ENCODE results near the gene YTHDC1. TPM values are rescaled to one million over a fixed set of nuclear protein-coding genes. Genes with fewer than 3 reads are reported as not detected.

YTHDC1 gene
- total RNA-seq, 1 donor from 2014 or later = 46.1 TPM

DNA sequence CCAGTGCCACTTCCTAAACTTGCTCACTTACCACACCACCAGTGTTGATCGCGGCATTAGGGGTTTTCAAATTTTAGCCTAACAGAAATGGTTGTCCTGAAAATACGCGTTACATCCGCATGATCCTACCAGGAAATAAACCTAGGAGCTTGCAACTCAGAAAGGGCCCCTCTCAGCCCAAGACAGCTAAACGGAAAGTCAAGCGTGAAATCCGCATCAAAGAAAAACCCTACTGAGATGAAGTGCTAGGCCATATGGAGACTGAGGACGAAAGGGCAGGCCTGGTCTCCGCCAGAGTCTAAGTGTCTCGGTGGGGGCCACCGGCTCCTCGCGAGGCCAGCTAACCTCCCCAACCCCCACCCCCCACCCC lies 626 bp downstream of the YTHDC1 start:
- Histone ChIP-seq H3K36me3 (ENCODE audit: control insufficient read depth, insufficient read depth, low read length) (no peaks in the 10 kb centered on the region), H3K27me3 (ENCODE audit: control insufficient read depth, insufficient read depth, low read length) (no peaks in the 10 kb centered on the region), H3K4me3 (ENCODE audit: low read depth, low read length) (peak overlapping the region; percentile 79)
- TF ChIP-seq, protein P1, sequence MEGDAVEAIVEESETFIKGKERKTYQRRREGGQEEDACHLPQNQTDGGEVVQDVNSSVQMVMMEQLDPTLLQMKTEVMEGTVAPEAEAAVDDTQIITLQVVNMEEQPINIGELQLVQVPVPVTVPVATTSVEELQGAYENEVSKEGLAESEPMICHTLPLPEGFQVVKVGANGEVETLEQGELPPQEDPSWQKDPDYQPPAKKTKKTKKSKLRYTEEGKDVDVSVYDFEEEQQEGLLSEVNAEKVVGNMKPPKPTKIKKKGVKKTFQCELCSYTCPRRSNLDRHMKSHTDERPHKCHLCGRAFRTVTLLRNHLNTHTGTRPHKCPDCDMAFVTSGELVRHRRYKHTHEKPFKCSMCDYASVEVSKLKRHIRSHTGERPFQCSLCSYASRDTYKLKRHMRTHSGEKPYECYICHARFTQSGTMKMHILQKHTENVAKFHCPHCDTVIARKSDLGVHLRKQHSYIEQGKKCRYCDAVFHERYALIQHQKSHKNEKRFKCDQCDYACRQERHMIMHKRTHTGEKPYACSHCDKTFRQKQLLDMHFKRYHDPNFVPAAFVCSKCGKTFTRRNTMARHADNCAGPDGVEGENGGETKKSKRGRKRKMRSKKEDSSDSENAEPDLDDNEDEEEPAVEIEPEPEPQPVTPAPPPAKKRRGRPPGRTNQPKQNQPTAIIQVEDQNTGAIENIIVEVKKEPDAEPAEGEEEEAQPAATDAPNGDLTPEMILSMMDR (IDR thresholded peaks at IDR 0.05; ENCODE audit: insufficient read depth, low read length, poor library complexity, severe bottlenecking) = no peak
- DNase-seq (ENCODE audit: low read depth) = no peak

DNA sequence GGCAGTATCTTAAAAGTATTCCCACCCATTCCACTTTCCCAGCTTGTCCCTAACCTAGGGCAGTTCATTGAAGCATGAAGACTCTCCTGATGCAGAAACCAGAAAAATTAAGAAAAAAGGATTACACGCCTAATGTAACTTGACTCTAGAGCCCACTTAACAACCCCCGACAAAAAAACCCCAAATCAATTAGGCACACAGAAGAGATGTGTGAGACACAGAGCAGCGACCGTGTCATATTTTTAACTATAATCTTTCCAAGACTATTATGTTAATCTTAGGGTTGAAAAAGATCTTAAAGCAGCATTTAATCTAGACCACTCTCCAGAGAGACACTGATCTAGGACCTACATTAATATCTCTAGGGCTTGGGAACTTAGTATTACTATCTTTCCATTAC lies 1.3 kb downstream of the YTHDC1 start:
- no peaks in the 10 kb centered on the region for H3K36me3 ChIP-seq (ENCODE audit: control insufficient read depth, insufficient read depth, low read length)
- H3K4me3 ChIP-seq (ENCODE audit: low read depth, low read length) = peak overlapping the region; percentile 79
- TF ChIP-seq, protein P1 (IDR thresholded peaks at IDR 0.05; ENCODE audit: insufficient read depth, low read length, poor library complexity, severe bottlenecking) = no peak
- no peak for DNase-seq (ENCODE audit: low read depth)
- H3K27me3 ChIP-seq (ENCODE audit: control insufficient read depth, insufficient read depth, low read length) = no peaks in the 10 kb centered on the region

DNA sequence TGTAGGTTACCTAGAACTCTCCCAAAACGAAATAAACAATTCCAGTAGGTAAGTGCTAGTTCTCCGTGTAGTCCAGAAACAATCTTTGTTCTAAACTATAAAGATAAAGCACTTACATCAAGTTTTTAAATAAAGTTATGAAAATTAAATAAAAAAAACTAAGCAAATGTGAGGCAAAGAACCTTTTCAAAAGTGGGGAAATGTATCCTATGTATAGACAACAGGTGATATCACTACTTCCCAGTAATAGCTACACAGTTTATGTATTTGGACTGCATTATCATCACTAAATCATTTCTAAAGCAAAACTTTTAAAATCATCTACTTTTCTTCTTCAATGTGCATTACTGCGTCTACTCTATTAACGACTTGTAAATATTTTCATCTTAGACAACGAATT lies 2.0 kb downstream of the YTHDC1 start:
- no peaks in the 10 kb centered on the region for H3K27me3 ChIP-seq (ENCODE audit: control insufficient read depth, insufficient read depth, low read length)
- no peaks in the 10 kb centered on the region for H3K36me3 ChIP-seq (ENCODE audit: control insufficient read depth, insufficient read depth, low read length)
- peak overlapping the region; percentile 79 for H3K4me3 ChIP-seq (ENCODE audit: low read depth, low read length)
- no peak for DNase-seq (ENCODE audit: low read depth)
- TF ChIP-seq, protein P1 (IDR thresholded peaks at IDR 0.05; ENCODE audit: insufficient read depth, low read length, poor library complexity, severe bottlenecking) = no peak

DNA sequence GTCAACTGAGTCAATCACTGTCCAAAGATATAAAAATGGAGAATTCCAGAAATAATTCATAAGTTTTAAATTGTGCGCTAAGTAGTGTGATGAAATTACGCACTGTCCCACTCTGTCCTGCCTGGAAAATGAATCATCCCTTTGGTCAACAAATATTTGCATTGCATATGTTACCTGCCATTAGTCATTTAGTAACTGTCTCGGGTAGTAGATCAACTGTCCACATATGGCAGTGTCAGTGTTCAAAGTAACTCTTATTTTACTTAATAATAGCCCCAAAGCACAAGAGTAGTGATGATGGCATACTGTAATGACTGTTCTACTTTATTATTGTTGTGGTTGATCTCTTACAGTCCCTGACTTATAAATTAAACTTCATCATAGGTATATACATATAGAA lies 3.4 kb downstream of the YTHDC1 start:
- Histone ChIP-seq H3K27me3 (ENCODE audit: control insufficient read depth, insufficient read depth, low read length) (no peaks in the 10 kb centered on the region), H3K36me3 (ENCODE audit: control insufficient read depth, insufficient read depth, low read length) (no peaks in the 10 kb centered on the region), H3K4me3 (ENCODE audit: low read depth, low read length) (no peak overlapping the region)
- TF ChIP-seq, protein P1 (IDR thresholded peaks at IDR 0.05; ENCODE audit: insufficient read depth, low read length, poor library complexity, severe bottlenecking) = no peak
- no peak for DNase-seq (ENCODE audit: low read depth)

DNA sequence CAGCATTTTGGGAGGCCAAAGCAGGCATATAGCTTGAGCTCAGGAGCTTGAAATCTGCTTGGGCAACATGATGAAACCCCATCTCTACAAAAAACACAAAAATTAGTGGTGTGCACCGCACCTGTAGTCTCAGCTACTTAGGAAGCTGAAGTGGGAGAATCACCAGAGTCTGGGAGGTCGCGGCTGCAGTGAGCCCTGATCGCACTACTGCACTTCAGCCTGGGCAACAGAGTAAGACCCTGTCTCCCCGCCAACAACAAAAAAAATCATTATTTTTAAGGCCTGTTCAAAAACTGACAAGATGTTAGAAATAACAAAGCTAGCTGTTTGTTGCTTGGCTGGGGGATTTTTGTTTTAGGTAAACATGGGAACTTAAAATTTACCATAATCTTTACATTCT lies 5.1 kb downstream of the YTHDC1 start:
- TF ChIP-seq, protein P1 (IDR thresholded peaks at IDR 0.05; ENCODE audit: insufficient read depth, low read length, poor library complexity, severe bottlenecking) = no peak
- Histone ChIP-seq H3K27me3 (ENCODE audit: control insufficient read depth, insufficient read depth, low read length) (no peaks in the 10 kb centered on the region), H3K36me3 (ENCODE audit: control insufficient read depth, insufficient read depth, low read length) (no peaks in the 10 kb centered on the region), H3K4me3 (ENCODE audit: low read depth, low read length) (no peak overlapping the region)
- no peak for DNase-seq (ENCODE audit: low read depth)

DNA sequence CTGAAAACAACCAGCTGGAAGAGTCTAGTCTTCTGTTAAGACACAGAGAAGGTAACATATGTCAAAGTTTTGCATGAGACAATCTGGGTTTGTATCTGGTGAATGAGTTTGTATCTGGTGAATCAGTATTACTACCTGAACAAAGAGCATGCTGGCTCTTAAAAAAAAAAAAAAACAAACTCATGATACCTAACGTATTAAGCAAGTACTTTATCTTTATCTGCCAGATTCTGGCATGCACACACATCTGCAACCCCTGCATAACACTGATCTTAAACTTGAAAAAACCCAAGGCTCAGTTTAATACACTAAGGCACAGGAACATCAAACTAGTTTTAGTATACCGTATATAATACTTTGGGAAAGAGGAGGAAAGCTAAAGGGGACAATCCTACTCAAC lies 5.8 kb downstream of the YTHDC1 start:
- TF ChIP-seq, protein P1 (IDR thresholded peaks at IDR 0.05; ENCODE audit: insufficient read depth, low read length, poor library complexity, severe bottlenecking) = no peak
- no peaks in the 10 kb centered on the region for H3K27me3 ChIP-seq (ENCODE audit: control insufficient read depth, insufficient read depth, low read length)
- DNase-seq (ENCODE audit: low read depth) = no peak
- H3K36me3 ChIP-seq (ENCODE audit: control insufficient read depth, insufficient read depth, low read length) = no peaks in the 10 kb centered on the region
- no peak overlapping the region for H3K4me3 ChIP-seq (ENCODE audit: low read depth, low read length)
